Measurements from ENCODE around the gene HEATR1.
A peak's percentile ranks its signal among the peaks of the same experiment; 100 is the strongest.

Gene HEATR1

DNA sequence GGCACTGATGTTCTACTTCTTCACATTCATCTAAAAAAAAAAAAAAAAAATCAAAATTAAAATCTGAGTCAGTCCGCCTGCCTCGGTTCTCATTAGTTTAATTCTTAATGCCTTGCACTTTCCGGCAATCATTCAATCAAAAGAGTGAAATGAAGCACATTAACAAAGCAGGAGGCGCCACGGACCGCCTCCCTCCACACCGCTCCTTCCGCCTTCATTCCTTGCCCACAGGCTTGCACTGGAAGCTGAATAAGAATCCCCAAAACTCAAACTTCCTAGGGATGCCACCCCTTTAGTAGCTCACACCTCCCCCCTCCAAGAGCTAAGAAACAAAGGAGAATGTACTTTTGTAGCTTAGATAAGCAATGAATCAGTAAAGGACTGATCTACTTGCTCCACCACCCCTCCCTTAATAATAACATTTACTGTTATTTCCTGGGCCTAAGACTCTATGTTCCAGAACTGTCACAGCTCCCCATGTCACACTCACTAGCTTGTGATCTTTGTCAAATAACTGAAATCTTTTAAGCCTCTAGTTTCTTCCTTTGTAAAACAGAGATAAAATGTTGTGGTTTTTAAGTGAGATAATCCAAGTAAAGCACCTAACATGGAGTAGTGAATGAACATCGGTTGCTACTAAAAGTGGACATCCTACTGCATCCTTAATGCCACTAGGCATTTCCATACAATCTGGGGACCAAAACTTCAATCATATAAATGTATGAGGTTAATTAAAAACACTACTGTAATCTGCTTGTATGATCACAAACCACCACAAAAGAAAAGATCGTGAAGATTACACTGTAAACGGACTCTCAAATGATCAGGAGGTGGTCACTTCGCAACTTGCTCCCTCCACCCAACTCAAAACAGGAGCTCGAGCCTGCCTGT, 53.1 kb downstream of the HEATR1 start:
- Histone ChIP-seq H3K9me3 (ENCODE audit: control insufficient read depth, low read length) (no peaks in the 10 kb centered on the region), H2BK12ac (ENCODE audit: low read length in 2 of 2) (no peak overlapping the region), H3K4me1 (ENCODE audit: control insufficient read depth, insufficient read depth, low read depth, low read length) (no peaks in the 10 kb centered on the region), H4K91ac (ENCODE audit: low read length) (no peak overlapping the region), H4K8ac (ENCODE audit: low read length) (no peak overlapping the region), H3K4ac (ENCODE audit: low read depth in 1 of 2, low read length in 2 of 2) (no peak overlapping the region), H3K18ac (ENCODE audit: low read depth in 1 of 2, low read length in 2 of 2) (no peak overlapping the region), H2BK15ac (ENCODE audit: low read depth, poor library complexity, severe bottlenecking) (no peak overlapping the region), H3K79me1 (replicated peaks; ENCODE audit: low read length, poor library complexity, severe bottlenecking) (peaks cover 13% of the 10 kb centered on the region), H3K4me3 (ENCODE audit: insufficient read depth in 1 of 2, low read depth in 1 of 2, low read length in 2 of 2) (no peak overlapping the region), H3K27ac (ENCODE audit: low read length, poor library complexity, severe bottlenecking) (no peak overlapping the region), H2BK5ac (ENCODE audit: low read depth, low read length, poor library complexity, severe bottlenecking) (no peak overlapping the region), H2AK5ac (ENCODE audit: low read length, severe bottlenecking) (no peak overlapping the region), H3K23ac (ENCODE audit: low read length in 2 of 2) (no peak overlapping the region), H3K14ac (ENCODE audit: low read length in 2 of 2) (no peak overlapping the region), H3K36me3 (ENCODE audit: control insufficient read depth in 1 of 2, insufficient read depth in 2 of 2, low read depth in 1 of 2, low read length in 2 of 2) (peaks cover 36 to 98% of the 10 kb centered on the region in 2 experiments), H2AFZ (ENCODE audit: low read depth, low read length) (no peak overlapping the region), H3K9ac (ENCODE audit: low read length) (no peak overlapping the region), H3K4me2 (ENCODE audit: low read length, poor library complexity, severe bottlenecking) (no peak overlapping the region), H3K27me3 (ENCODE audit: control insufficient read depth in 1 of 2, insufficient read depth in 1 of 2, low read length in 2 of 2) (no peaks in the 10 kb centered on the region), H2BK120ac (ENCODE audit: low read depth, low read length) (no peak overlapping the region)
- no peak for DNase-seq
- 86% methylated on average over 12 of the region's 13 CpGs for WGBS

DNA sequence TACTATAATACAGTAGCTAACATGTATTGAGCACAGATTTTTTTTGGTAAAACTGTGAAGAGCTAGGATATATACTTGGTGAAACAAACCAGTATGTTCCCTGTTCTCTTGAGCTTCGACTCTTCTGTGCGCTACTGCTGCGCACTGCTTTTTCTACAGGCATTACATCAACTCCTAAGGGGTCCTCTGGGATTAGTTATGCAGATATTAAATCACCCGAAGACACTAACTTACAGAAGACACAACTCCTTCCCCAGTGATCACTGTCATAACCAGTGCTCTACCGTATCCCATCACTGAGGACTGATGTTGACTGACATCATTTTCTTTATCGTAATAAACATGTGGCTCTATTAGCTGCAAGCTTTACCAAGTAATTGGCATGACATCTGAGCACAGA, 55.9 kb downstream of the HEATR1 start:
- Histone ChIP-seq H2BK12ac (ENCODE audit: low read length in 2 of 2) (no peak overlapping the region), H3K27ac (ENCODE audit: low read length, poor library complexity, severe bottlenecking) (no peak overlapping the region), H3K14ac (ENCODE audit: low read length in 2 of 2) (no peak overlapping the region), H2BK15ac (ENCODE audit: low read depth, poor library complexity, severe bottlenecking) (no peak overlapping the region), H3K9me3 (ENCODE audit: control insufficient read depth, low read length) (no peaks in the 10 kb centered on the region), H2AK5ac (ENCODE audit: low read length, severe bottlenecking) (no peak overlapping the region), H3K27me3 (ENCODE audit: control insufficient read depth in 1 of 2, insufficient read depth in 1 of 2, low read length in 2 of 2) (no peaks in the 10 kb centered on the region), H3K23ac (ENCODE audit: low read length in 2 of 2) (no peak overlapping the region), H3K18ac (ENCODE audit: low read depth in 1 of 2, low read length in 2 of 2) (no peak overlapping the region), H3K4me1 (ENCODE audit: control insufficient read depth, insufficient read depth, low read depth, low read length) (peaks cover 2% of the 10 kb centered on the region), H2BK5ac (ENCODE audit: low read depth, low read length, poor library complexity, severe bottlenecking) (no peak overlapping the region), H3K4me2 (ENCODE audit: low read length, poor library complexity, severe bottlenecking) (no peak overlapping the region), H4K91ac (ENCODE audit: low read length) (no peak overlapping the region), H3K4ac (ENCODE audit: low read depth in 1 of 2, low read length in 2 of 2) (no peak overlapping the region), H3K4me3 (ENCODE audit: insufficient read depth in 1 of 2, low read depth in 1 of 2, low read length in 2 of 2) (no peak overlapping the region), H3K9ac (ENCODE audit: low read length) (no peak overlapping the region), H4K8ac (ENCODE audit: low read length) (no peak overlapping the region), H2AFZ (ENCODE audit: low read depth, low read length) (no peak overlapping the region), H3K36me3 (ENCODE audit: control insufficient read depth in 1 of 2, insufficient read depth in 2 of 2, low read depth in 1 of 2, low read length in 2 of 2) (peaks cover 37 to 100% of the 10 kb centered on the region in 2 experiments), H3K79me1 (replicated peaks; ENCODE audit: low read length, poor library complexity, severe bottlenecking) (peaks cover 20% of the 10 kb centered on the region), H2BK120ac (ENCODE audit: low read depth, low read length) (no peak overlapping the region)
- WGBS: 95% methylated on average over 6 of the region's 6 CpGs
- no peak for DNase-seq

DNA sequence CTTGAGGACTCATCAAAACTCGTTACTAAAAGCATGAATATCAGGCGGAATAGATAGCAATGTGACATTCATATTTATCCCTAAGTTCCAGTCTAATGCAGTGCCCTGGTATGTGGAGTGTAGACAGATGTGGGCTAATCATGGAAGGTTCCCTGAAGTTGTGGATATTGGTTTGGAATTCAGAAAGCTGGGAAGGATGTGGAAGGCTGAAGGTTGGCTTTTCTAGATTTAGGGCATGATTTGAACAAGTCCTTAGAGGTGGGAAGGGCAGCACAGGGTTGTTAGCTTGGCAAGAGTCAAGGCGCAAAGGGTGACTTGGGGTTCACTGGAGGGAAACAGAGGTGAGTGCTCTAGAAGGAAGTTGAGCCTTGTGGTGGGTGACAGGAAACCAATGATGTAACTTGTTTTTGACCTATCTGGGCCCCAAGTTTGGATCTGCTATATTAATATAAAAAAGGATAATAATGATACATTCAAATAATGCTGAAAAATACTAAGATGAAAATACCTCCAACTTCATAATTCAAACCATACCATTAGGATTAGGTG, 58.6 kb downstream of the HEATR1 start:
- H3K4ac ChIP-seq (ENCODE audit: low read depth in 1 of 2, low read length in 2 of 2): no peak overlapping the region
- no peak overlapping the region for H4K8ac ChIP-seq (ENCODE audit: low read length)
- no peak overlapping the region for H3K18ac ChIP-seq (ENCODE audit: low read depth in 1 of 2, low read length in 2 of 2)
- H2BK5ac ChIP-seq (ENCODE audit: low read depth, low read length, poor library complexity, severe bottlenecking): no peak overlapping the region
- no peak overlapping the region for H2AFZ ChIP-seq (ENCODE audit: low read depth, low read length)
- no peak overlapping the region for H2BK15ac ChIP-seq (ENCODE audit: low read depth, poor library complexity, severe bottlenecking)
- H3K27me3 ChIP-seq (ENCODE audit: control insufficient read depth in 1 of 2, insufficient read depth in 1 of 2, low read length in 2 of 2): no peaks in the 10 kb centered on the region
- H3K9ac ChIP-seq (ENCODE audit: low read length): no peak overlapping the region
- H4K91ac ChIP-seq (ENCODE audit: low read length): no peak overlapping the region
- H3K27ac ChIP-seq (ENCODE audit: low read length, poor library complexity, severe bottlenecking): peak overlapping the region; percentile 50
- H3K9me3 ChIP-seq (ENCODE audit: control insufficient read depth, low read length): no peaks in the 10 kb centered on the region
- no peak overlapping the region for H3K4me3 ChIP-seq (ENCODE audit: insufficient read depth in 1 of 2, low read depth in 1 of 2, low read length in 2 of 2)
- H3K23ac ChIP-seq (ENCODE audit: low read length in 2 of 2): no peak overlapping the region
- H3K4me2 ChIP-seq (ENCODE audit: low read length, poor library complexity, severe bottlenecking): no peak overlapping the region
- H2BK120ac ChIP-seq (ENCODE audit: low read depth, low read length): no peak overlapping the region
- H3K36me3 ChIP-seq (ENCODE audit: control insufficient read depth in 1 of 2, insufficient read depth in 2 of 2, low read depth in 1 of 2, low read length in 2 of 2): peaks cover 40 to 98% of the 10 kb centered on the region in 2 experiments
- no peak overlapping the region for H3K14ac ChIP-seq (ENCODE audit: low read length in 2 of 2)
- no peak for DNase-seq
- no peak overlapping the region for H2AK5ac ChIP-seq (ENCODE audit: low read length, severe bottlenecking)
- peaks cover 28% of the 10 kb centered on the region for H3K79me1 ChIP-seq (replicated peaks; ENCODE audit: low read length, poor library complexity, severe bottlenecking)
- H2BK12ac ChIP-seq (ENCODE audit: low read length in 2 of 2): no peak overlapping the region
- WGBS: 78% methylated on average over 3 of the region's 3 CpGs
- H3K4me1 ChIP-seq (ENCODE audit: control insufficient read depth, insufficient read depth, low read depth, low read length): peaks cover 2% of the 10 kb centered on the region

DNA sequence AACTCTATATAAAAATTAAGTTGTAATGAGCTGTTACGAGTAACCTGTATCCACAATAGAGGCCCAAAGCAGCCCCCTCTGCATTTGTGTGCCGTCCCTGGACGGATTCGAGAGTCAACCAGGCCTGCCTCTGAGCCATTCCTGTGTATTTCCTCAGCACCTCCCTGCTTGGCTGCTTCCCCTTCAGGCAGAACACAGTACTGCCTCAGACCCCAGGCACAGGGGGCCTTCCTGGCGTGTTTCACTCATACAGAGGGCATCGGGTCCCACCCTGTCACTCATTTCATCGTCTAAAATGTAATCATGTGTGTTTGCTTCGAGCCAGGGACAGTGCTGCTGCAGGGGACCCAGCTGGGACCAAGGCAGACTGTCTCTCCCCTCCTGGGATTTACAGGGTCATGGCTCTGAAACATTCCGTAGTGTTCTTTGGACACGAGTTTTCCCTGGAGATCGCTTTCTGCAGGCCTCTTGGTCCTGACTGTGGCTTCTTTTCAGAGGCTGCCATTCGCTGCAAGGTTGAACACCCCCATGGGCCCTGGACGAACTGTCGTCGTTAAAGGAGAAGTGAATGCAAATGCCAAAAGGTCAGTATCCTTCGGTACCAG, 61.1 kb downstream of the HEATR1 start:
- no peak overlapping the region for H3K23ac ChIP-seq (ENCODE audit: low read length in 2 of 2)
- peaks cover 38% of the 10 kb centered on the region for H3K79me1 ChIP-seq (replicated peaks; ENCODE audit: low read length, poor library complexity, severe bottlenecking)
- H3K4me2 ChIP-seq (ENCODE audit: low read length, poor library complexity, severe bottlenecking): no peak overlapping the region
- H4K8ac ChIP-seq (ENCODE audit: low read length): no peak overlapping the region
- H2AFZ ChIP-seq (ENCODE audit: low read depth, low read length): no peak overlapping the region
- no peaks in the 10 kb centered on the region for H3K27me3 ChIP-seq (ENCODE audit: control insufficient read depth in 1 of 2, insufficient read depth in 1 of 2, low read length in 2 of 2)
- no peak overlapping the region for H3K14ac ChIP-seq (ENCODE audit: low read length in 2 of 2)
- no peak overlapping the region for H3K18ac ChIP-seq (ENCODE audit: low read depth in 1 of 2, low read length in 2 of 2)
- DNase-seq: no peak
- peaks cover 2% of the 10 kb centered on the region for H3K4me1 ChIP-seq (ENCODE audit: control insufficient read depth, insufficient read depth, low read depth, low read length)
- peaks cover 54 to 98% of the 10 kb centered on the region in 2 experiments for H3K36me3 ChIP-seq (ENCODE audit: control insufficient read depth in 1 of 2, insufficient read depth in 2 of 2, low read depth in 1 of 2, low read length in 2 of 2)
- no peak overlapping the region for H2BK12ac ChIP-seq (ENCODE audit: low read length in 2 of 2)
- H3K9ac ChIP-seq (ENCODE audit: low read length): no peak overlapping the region
- no peak overlapping the region for H3K27ac ChIP-seq (ENCODE audit: low read length, poor library complexity, severe bottlenecking)
- H3K4me3 ChIP-seq (ENCODE audit: insufficient read depth in 1 of 2, low read depth in 1 of 2, low read length in 2 of 2): no peak overlapping the region
- no peak overlapping the region for H2BK120ac ChIP-seq (ENCODE audit: low read depth, low read length)
- H3K9me3 ChIP-seq (ENCODE audit: control insufficient read depth, low read length): no peaks in the 10 kb centered on the region
- H2BK15ac ChIP-seq (ENCODE audit: low read depth, poor library complexity, severe bottlenecking): no peak overlapping the region
- no peak overlapping the region for H2AK5ac ChIP-seq (ENCODE audit: low read length, severe bottlenecking)
- H2BK5ac ChIP-seq (ENCODE audit: low read depth, low read length, poor library complexity, severe bottlenecking): no peak overlapping the region
- no peak overlapping the region for H4K91ac ChIP-seq (ENCODE audit: low read length)
- WGBS: 85% methylated on average over 16 of the region's 16 CpGs
- H3K4ac ChIP-seq (ENCODE audit: low read depth in 1 of 2, low read length in 2 of 2): no peak overlapping the region
